SU-DHL-6 (cell line): ENCODE measurements around the gene PACSIN3.

Experiments
- CTCF ChIP-seq: fragments of 200-600 bp; sonication (generic); IDR thresholded peaks from one replicate; pipeline ENCODE4 v1.5.1; 2017; ENCODE audit warnings: antibody characterized with exemption, mild to moderate bottlenecking, low read length, moderate library complexity; ENCODE audit not compliant: insufficient read depth, poor library complexity, severe bottlenecking
- EZH2phosphoT487 ChIP-seq: fragments of 200-600 bp; sonication (generic), shearing (Covaris generic); conservative IDR thresholded peaks from 2 replicates; pipeline ENCODE4 v1.6.1; 2018; ENCODE audit warnings: mild to moderate bottlenecking, antibody characterized with exemption, low read length, moderate library complexity, mixed read lengths

DNA sequence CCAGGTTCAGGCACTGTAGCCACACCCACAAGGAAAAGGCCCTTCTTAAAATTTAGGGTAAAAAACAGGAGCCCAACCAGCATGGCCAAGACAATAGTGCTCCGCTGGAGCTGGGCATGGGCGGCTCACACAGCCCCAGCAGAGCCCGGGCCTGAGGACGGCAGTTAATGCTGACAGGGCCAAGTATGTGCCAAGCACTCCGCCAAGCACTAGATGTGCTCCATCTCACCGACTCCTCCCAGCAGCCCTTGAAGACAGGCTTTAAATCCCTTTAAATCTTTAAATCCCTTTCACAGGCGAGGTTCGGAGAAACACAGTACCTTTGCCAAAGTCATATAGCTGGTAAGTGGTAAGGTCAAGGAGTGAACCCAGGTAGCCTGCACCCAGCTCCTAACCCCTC lies 14.4 kb downstream of the PACSIN3 start:
- TF ChIP-seq CTCF: no peak
- no peak for TF ChIP-seq EZH2phosphoT487
